PC-3 (cell line): ENCODE measurements around the gene FAM13A. TPM values are rescaled to one million over a fixed set of nuclear protein-coding genes. Genes with fewer than 3 reads are reported as not detected.

Source experiments
- ATAC-seq: fragments of 200-7000 bp; cut with Tn5 transposase; 2 replicates; pipeline ENCODE4 v1.9.1; 2020; ENCODE audit warnings: mild to moderate bottlenecking, moderate library complexity
- BruUV-seq: library from RNA; stranded (reverse); fragments of 400-500 nt; replicated peaks from 2 replicates; lab custom pipeline; 2021; lab: Mats Ljungman, UMichigan
- CTCF ChIA-PET: fragments of 300-600 bp; sonication (Branson Sonifier 250); formaldehyde crosslinking; loops from one replicate; lab custom pipeline; 2022; ENCODE audit warnings: antibody characterized with exemption; lab: Charles Lee
- POLR2A ChIA-PET: fragments of 300-600 bp; sonication (Branson Sonifier 250); formaldehyde crosslinking; loops from one replicate; lab custom pipeline; 2022; ENCODE audit warnings: antibody characterized with exemption; ENCODE audit not compliant: unreplicated experiment; lab: Charles Lee
- DNase-seq: peaks from one replicate; pipeline ENCODE4 v3.0.0-alpha.2; 2015
- H2AFZ ChIP-seq: fragments of 300-600 bp; sonication (generic); 2 replicates; pipeline ENCODE4 v1.6.0; 2016; ENCODE audit warnings: antibody characterized with exemption, low read length
- H3F3A ChIP-seq: fragments of 300-600 bp; sonication (generic); one replicate; pipeline ENCODE4 v1.6.0; 2017; ENCODE audit warnings: antibody characterized with exemption, low read length, control low read depth, mild to moderate bottlenecking; ENCODE audit not compliant: unreplicated experiment
- H3K27ac ChIP-seq: fragments of 300-600 bp; sonication (generic); 2 replicates; pipeline ENCODE4 v1.5.1; 2016; ENCODE audit warnings: mild to moderate bottlenecking, low read length
- H3K27me3 ChIP-seq: fragments of 300-600 bp; sonication (generic); 2 replicates; pipeline ENCODE4 v1.6.1; 2016; ENCODE audit warnings: low read length, mixed read lengths
- H3K36me3 ChIP-seq: fragments of 300-600 bp; sonication (generic); 2 replicates; pipeline ENCODE4 v1.6.1; 2016; ENCODE audit warnings: low read depth, mixed run types, low read length, mixed read lengths
- H3K4me1 ChIP-seq: fragments of 300-600 bp; sonication (generic); 2 replicates; pipeline ENCODE4 v1.5.1; 2016; ENCODE audit warnings: low read length; ENCODE audit not compliant: insufficient read depth
- H3K4me2 ChIP-seq: fragments of 300-600 bp; sonication (generic); 2 replicates; pipeline ENCODE4 v1.6.0; 2016; ENCODE audit warnings: low read length
- H3K4me3 ChIP-seq: fragments of 300-600 bp; sonication (generic); 2 replicates; pipeline ENCODE4 v1.5.1; 2016; ENCODE audit warnings: mild to moderate bottlenecking, low read length, mixed read lengths
- H3K79me2 ChIP-seq: fragments of 300-600 bp; sonication (generic); 2 replicates; pipeline ENCODE4 v1.6.1; 2017; ENCODE audit warnings: low read length, mixed read lengths
- H3K9ac ChIP-seq: fragments of 300-600 bp; sonication (generic); 2 replicates; pipeline ENCODE4 v1.6.0; 2016; ENCODE audit warnings: mild to moderate bottlenecking, low read length
- H3K9me2 ChIP-seq: fragments of 300-600 bp; sonication (generic); replicated peaks from 2 replicates; pipeline ENCODE4 v1.6.1; 2016; ENCODE audit warnings: mixed run types, low read length, mixed read lengths
- H3K9me3 ChIP-seq: fragments of 300-600 bp; sonication (generic); 2 replicates; pipeline ENCODE4 v1.6.1; 2016; ENCODE audit warnings: low read length, mixed read lengths
- H4K20me1 ChIP-seq: fragments of 300-600 bp; sonication (generic); 2 replicates; pipeline ENCODE4 v1.6.1; 2016; ENCODE audit warnings: low read length, mixed read lengths
- CTCF ChIP-seq: fragments of 300-600 bp; sonication (generic); conservative IDR thresholded peaks from 2 replicates; pipeline ENCODE4 v1.5.1; 2017; ENCODE audit warnings: antibody characterized with exemption, low read depth, mild to moderate bottlenecking, low read length
- EZH2 ChIP-seq: fragments of 300-600 bp; sonication (generic); IDR thresholded peaks from one replicate; pipeline ENCODE4 v1.6.1; 2017; ENCODE audit warnings: antibody characterized with exemption, mild to moderate bottlenecking, low read length; ENCODE audit not compliant: unreplicated experiment
- EZH2phosphoT487 ChIP-seq: fragments of 300-600 bp; sonication (generic); IDR thresholded peaks from 2 replicates; pipeline ENCODE4 v1.6.1; 2018; ENCODE audit warnings: mild to moderate bottlenecking, antibody characterized with exemption, low read length, borderline replicate concordance
- intact Hi-C: fragments of 100-400 bp; cut with micrococcal nuclease; formaldehyde crosslinking; loops from 2 replicates; pipeline ENCODE4 v1.9.0; 2023
- total RNA-seq: library from RNA; depleted of rRNA; stranded (reverse); fragments of >200 nt; gene quantifications from 2 replicates; pipeline ENCODE4 v1.2.3, GENCODE V29; 2014

The FAM13A gene
- total RNA-seq, 1 experiment from 2014 or later: 8.6 TPM

- no peaks in the 10 kb centered on the region for H3K9me3 ChIP-seq
- no peaks in the 10 kb centered on the region for H3K9me2 ChIP-seq
- DNase-seq: no peak
- H3K27me3 ChIP-seq: no peaks in the 10 kb centered on the region
- intact Hi-C loops: no loop called here
- no peak for ATAC-seq
- H4K20me1 ChIP-seq: no peaks in the 10 kb centered on the region
- H3K4me2 ChIP-seq: no peak overlapping the region
- no peaks in the 10 kb centered on the region for H3F3A ChIP-seq
- H3K4me1 ChIP-seq: no peaks in the 10 kb centered on the region
- no peak overlapping the region for H3K4me3 ChIP-seq
- no peak overlapping the region for H3K27ac ChIP-seq
- H3K36me3 ChIP-seq: no peaks in the 10 kb centered on the region
- H3K9ac ChIP-seq: no peak overlapping the region
- TF ChIP-seq EZH2phosphoT487 (no peak), EZH2 (no peak), CTCF (no peak)
- H3K79me2 ChIP-seq: no peaks in the 10 kb centered on the region
- ChIA-PET POLR2A (no interaction called here), CTCF (no interaction called here)
- H2AFZ ChIP-seq: no peak overlapping the region
- BruUV-seq: no TSS peak
These were observed 80.8 kb downstream of the FAM13A start for GRCh38 chr4:88975958-88976774.

- intact Hi-C loops: no loop called here
- H3F3A ChIP-seq: no peaks in the 10 kb centered on the region
- peaks cover 13% of the 10 kb centered on the region for H3K4me1 ChIP-seq
- no peak overlapping the region for H3K4me2 ChIP-seq
- DNase-seq: no peak
- H3K9me3 ChIP-seq: no peaks in the 10 kb centered on the region
- TF ChIP-seq EZH2phosphoT487 (no peak), CTCF (no peak), EZH2 (no peak)
- ATAC-seq: no peak
- H3K27ac ChIP-seq: no peak overlapping the region
- ChIA-PET CTCF (no interaction called here), POLR2A (no interaction called here)
- BruUV-seq: no TSS peak
- H3K9ac ChIP-seq: no peak overlapping the region
- no peaks in the 10 kb centered on the region for H3K79me2 ChIP-seq
- no peaks in the 10 kb centered on the region for H3K27me3 ChIP-seq
- H3K9me2 ChIP-seq: no peaks in the 10 kb centered on the region
- H3K4me3 ChIP-seq: no peak overlapping the region
- no peaks in the 10 kb centered on the region for H3K36me3 ChIP-seq
- no peak overlapping the region for H2AFZ ChIP-seq
- no peaks in the 10 kb centered on the region for H4K20me1 ChIP-seq
These were observed 85.4 kb downstream of the FAM13A start for GRCh38 chr4:88971536-88971935.

GRCh38 chr4:88969746-88970145, 87.2 kb downstream of the FAM13A start:
- DNase-seq: no peak
- no peak overlapping the region for H3K4me3 ChIP-seq
- intact Hi-C loops: loop anchor here (10.0 kb wide), 1 partner anchor 265 kb away; no protein-coding TSS in a partner anchor
- no peaks in the 10 kb centered on the region for H3K36me3 ChIP-seq
- ChIA-PET CTCF (no interaction called here), POLR2A (no interaction called here)
- BruUV-seq: no TSS peak
- no peaks in the 10 kb centered on the region for H3F3A ChIP-seq
- no peaks in the 10 kb centered on the region for H3K27me3 ChIP-seq
- H3K4me2 ChIP-seq: no peak overlapping the region
- peaks cover 19% of the 10 kb centered on the region for H3K4me1 ChIP-seq
- ATAC-seq: no peak
- no peaks in the 10 kb centered on the region for H3K9me2 ChIP-seq
- TF ChIP-seq EZH2phosphoT487 (no peak), CTCF (no peak), EZH2 (no peak)
- H2AFZ ChIP-seq: no peak overlapping the region
- no peak overlapping the region for H3K27ac ChIP-seq
- no peaks in the 10 kb centered on the region for H3K9me3 ChIP-seq
- no peaks in the 10 kb centered on the region for H4K20me1 ChIP-seq
- no peak overlapping the region for H3K9ac ChIP-seq
- no peaks in the 10 kb centered on the region for H3K79me2 ChIP-seq
